NOMO-1 treated with dmso at 0.1 percent for 144 hours (cell line): Measurements from ENCODE around the gene FBXL5.

ENCODE experiments used
- DNase-seq: peaks from one replicate; lab custom pipeline; 2025; ENCODE audit not compliant: unreplicated experiment; lab: John Stamatoyannopoulos, UW

The FBXL5 gene

GRCh38 chr4:15677507-15677988, 22.4 kb upstream of the FBXL5 start:
- no peak for DNase-seq

DNA sequence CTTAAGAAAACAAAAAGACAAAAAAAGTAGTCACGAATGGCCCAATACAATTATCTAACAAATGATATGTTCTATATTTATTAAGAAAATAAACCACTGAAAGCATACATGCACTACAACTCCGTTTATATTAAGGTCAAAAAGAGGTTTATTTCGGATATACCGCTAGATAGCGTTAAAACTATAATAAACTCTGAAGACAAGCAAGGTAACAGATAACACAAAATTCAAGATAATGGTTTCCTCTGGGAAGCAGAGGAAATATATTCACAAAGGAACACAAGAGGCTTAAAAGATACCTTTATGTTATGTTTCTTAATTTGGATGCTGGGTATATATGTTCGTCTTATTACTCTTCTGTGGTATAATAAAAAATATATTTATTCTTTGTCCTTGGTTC, 21.7 kb upstream of the FBXL5 start:
- no peak for DNase-seq

DNA sequence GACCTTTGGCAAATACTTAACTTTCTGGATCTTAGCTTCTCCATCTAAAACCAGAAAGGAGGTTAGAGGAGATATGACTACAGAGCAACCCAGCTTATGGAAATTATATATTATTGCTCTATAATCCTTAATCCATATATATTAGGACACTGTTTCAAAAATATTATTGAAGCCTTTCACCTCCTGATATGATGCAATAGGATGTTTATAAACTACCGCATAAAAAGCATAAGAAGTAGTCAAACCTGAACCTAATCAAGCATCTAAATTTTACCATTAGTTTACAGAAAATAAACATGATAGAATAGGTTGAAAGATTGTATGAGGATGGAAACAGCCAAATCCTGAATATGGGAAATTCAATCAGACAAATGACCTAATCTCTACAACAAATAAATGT, 20.9 kb upstream of the FBXL5 start:
- no peak for DNase-seq

GRCh38 chr4:15675356-15675755, 20.2 kb upstream of the FBXL5 start:
- DNase-seq: peak; percentile 42

GRCh38 chr4:15674926-15675325, 19.8 kb upstream of the FBXL5 start:
- DNase-seq: no peak

GRCh38 chr4:15674046-15674445, 18.9 kb upstream of the FBXL5 start:
- no peak for DNase-seq

DNA sequence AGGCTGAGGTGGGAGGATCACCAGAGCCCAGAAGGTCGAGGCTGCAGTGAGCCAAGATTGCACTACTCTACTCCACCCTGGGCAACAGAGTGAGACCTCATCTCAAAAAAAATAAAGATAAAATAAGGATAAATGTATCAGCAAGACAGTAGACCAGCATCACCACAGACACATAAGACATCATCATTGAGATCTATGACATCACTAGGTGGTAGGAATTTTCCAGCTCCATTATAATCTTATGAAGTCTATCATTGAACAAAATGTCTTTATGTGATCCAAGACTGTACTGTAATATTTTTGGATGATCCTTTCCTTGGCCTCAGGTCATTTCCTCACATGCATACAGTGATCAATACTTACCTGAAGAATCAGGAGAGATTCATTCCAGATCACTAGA, 18.2 kb upstream of the FBXL5 start:
- no peak for DNase-seq

GRCh38 chr4:15672101-15672500, 16.9 kb upstream of the FBXL5 start:
- no peak for DNase-seq

GRCh38 chr4:15670576-15670975, 15.4 kb upstream of the FBXL5 start:
- DNase-seq: no peak

GRCh38 chr4:15668566-15669435, 13.6 kb upstream of the FBXL5 start:
- DNase-seq: no peak

GRCh38 chr4:15667006-15667405, 11.8 kb upstream of the FBXL5 start:
- DNase-seq: no peak

GRCh38 chr4:15665753-15666365, 10.7 kb upstream of the FBXL5 start:
- peak; percentile 75 for DNase-seq

DNA sequence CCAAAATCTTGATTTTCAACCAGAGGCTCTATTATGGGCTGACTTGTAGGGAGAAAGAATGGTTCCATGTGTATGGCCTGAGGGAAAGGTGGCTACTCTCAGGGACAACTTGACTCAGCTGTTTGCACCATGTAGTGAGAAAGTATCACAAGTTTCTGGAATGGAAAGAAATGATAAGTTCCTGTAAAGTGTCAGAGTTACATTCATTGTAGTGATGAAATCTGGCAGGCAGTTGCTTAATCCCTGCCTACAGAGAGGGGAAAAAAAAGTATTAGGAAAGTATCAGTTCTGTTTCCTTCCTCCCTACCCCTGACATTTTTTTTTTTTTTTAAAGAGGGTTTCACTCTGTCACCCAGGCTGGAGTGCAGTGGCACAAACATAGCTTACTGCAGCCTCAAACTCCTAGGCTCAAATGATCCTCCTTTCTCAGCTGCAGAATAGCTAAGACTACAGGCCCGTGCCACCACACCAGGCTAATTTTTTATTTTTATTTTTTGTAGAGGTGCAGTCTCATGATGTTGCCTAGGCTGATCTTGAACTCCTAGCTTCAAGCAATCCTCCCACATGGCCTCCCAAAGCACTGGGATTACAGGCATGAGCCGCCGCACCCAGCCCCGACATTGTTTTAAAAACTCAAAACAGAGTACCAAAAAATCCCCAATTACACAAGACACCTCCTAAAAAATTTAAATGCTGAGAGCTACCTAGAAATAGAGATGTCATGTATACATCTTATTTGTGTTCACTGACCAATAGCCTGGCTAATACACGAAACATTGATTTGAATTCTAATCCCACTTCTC, 4.8 kb upstream of the FBXL5 start:
- peak; percentile 65 for DNase-seq

GRCh38 chr4:15658781-15659180, 3.6 kb upstream of the FBXL5 start:
- DNase-seq: no peak

DNA sequence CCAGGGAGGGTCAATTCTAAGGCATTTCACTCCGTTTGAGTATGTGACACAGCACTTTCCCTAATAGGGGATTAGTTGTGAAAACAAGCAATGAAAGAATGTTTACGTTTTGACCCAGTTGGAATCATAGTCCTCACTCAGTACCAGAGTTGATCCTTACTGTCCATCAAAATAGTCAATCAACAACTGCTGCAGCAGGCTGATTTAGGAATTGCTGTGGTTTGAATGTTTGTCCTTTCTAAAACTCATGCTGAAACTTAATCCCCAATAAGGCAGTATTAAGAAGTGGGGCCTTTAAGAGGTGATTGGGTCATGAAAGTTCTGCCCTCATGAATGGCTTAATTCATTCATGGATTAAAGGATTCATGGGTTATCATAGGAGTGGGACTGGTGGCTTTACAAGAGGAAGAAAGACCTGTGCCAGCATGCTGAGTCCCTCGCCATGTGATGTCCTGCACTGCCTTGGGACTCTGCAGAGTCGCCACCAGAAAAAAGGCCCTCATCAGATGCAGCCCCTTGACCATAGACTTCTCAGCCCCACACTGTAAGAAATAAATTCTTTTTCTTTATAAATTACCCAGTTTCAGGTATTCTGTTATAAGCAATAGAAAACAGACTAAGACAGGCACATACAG, 3.1 kb upstream of the FBXL5 start:
- DNase-seq: no peak

- DNase-seq: no peak
These were observed 2.2 kb upstream of the FBXL5 start for GRCh38 chr4:15657366-15657765.

DNA sequence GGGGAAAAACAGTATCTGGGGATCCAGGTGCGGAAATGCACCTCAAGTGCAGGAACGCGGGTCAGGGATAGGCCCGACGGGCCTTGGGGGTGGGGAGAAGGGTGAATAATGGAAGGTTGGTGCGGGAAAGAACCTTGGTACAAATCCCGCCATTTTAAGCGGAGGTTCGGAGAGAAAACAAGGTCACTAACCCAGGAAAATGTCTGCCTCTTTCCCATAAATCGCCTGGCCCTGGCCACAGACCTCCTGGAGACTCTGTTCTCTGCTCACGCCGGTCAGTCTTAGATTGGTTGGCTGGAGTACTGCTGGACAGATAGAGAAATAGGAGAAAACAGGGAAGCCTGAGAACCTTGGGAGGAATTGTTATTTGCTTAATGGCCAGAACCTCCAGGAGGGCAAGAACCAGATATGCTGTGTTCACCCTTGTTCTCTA, 897 bp upstream of the FBXL5 start:
- DNase-seq: no peak

GRCh38 chr4:15654593-15655222, 449 bp downstream of the FBXL5 start:
- DNase-seq: no peak

- peak; percentile 56 for DNase-seq
These were observed 1.1 kb downstream of the FBXL5 start for GRCh38 chr4:15653864-15654592.

DNA sequence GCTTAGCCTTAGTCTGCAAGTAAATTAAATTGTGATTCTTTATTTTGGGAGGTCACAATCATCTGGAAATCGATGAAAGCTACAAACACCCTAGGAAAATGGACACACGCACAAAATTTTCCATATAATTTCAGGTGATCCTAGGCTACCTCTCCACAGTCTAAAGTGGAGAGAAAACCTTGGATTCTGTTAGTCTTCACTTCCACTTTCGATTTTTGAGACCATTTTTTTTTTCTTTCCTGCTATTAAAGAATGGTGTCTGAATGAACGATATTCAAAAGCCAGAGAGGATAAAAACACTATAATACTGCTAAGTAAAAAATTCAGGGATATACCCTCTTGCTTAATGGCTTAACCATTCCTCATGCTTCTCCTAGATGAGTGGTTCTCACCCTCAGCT, 1.7 kb downstream of the FBXL5 start:
- no peak for DNase-seq
